HEK293 (cell line): Measurements from ENCODE around the gene ZBTB26.

ENCODE experiments used
- CTCF ChIA-PET: fragments of 350-600 bp; formaldehyde crosslinking; extraction: SDS; loops from one replicate; lab custom pipeline; 2021; ENCODE audit warnings: antibody characterized with exemption; lab: Yijun Ruan, JAX
- POLR2A ChIA-PET: fragments of 300-600 bp; formaldehyde crosslinking; extraction: SDS; loops from one replicate; lab custom pipeline; 2020; ENCODE audit warnings: antibody characterized with exemption, inconsistent platforms; lab: Yijun Ruan, JAX
- H3K27ac ChIP-seq: fragments of 200-500 bp; sonication (Bioruptor generic); 2 replicates; pipeline ENCODE4 v1.5.1; 2014; ENCODE audit warnings: low read depth, low read length, control low read depth, inconsistent platforms; ENCODE audit errors: extremely low read depth
- H3K36me3 ChIP-seq, 2 experiments: fragments of 200-500 bp in 1 of 2; sonication (Bioruptor generic) in 1 of 2; 1 replicate in 1 of 2; 2 replicates in 1 of 2; pipeline ENCODE4 v1.5.1; 2014 to 2017; ENCODE audit warnings: inconsistent platforms in 2 of 2, low read length in 2 of 2; ENCODE audit not compliant: control insufficient read depth in 2 of 2, insufficient read depth in 1 of 2
- H3K4me1 ChIP-seq: fragments of 200-500 bp; sonication (Bioruptor generic); 2 replicates; pipeline ENCODE4 v1.5.1; 2014; ENCODE audit warnings: mild to moderate bottlenecking, low read length, inconsistent platforms; ENCODE audit not compliant: control insufficient read depth, insufficient read depth
- H3K4me3 ChIP-seq: 2 replicates; pipeline ENCODE4 v1.5.1; 2011; ENCODE audit warnings: low read depth, mild to moderate bottlenecking, control low read depth, low read length, moderate library complexity
- H3K9me3 ChIP-seq: fragments of 200-500 bp; sonication (Bioruptor generic); 2 replicates; pipeline ENCODE4 v1.5.1; 2014; ENCODE audit warnings: low read depth, low read length, inconsistent platforms; ENCODE audit not compliant: control insufficient read depth, insufficient read depth
- PATZ1 ChIP-seq: fragments of 450-650 bp; formaldehyde crosslinking; IDR thresholded peaks from 2 replicates; pipeline ENCODE4 v1.5.1; 2016; ENCODE audit warnings: missing biosample characterization, missing genetic modification characterization
- PRDM6 ChIP-seq: fragments of 450-650 bp; formaldehyde crosslinking; IDR thresholded peaks from 2 replicates; pipeline ENCODE4 v1.5.1; 2017; ENCODE audit warnings: missing biosample characterization, missing genetic modification characterization
- YY2 ChIP-seq: fragments of 450-650 bp; formaldehyde crosslinking; IDR thresholded peaks from 2 replicates; pipeline ENCODE4 v1.5.1; 2016; ENCODE audit warnings: missing biosample characterization, missing genetic modification characterization
- ZEB2 ChIP-seq: fragments of 450-650 bp; formaldehyde crosslinking; IDR thresholded peaks from 2 replicates; pipeline ENCODE4 v1.5.1; 2016; ENCODE audit warnings: missing biosample characterization, missing genetic modification characterization
- ZNF132 ChIP-seq: fragments of 450-650 bp; formaldehyde crosslinking; IDR thresholded peaks from 2 replicates; pipeline ENCODE4 v1.5.1; 2017; ENCODE audit warnings: missing biosample characterization, missing genetic modification characterization, borderline replicate concordance
- ZNF169 ChIP-seq: fragments of 450-650 bp; formaldehyde crosslinking; IDR thresholded peaks from 2 replicates; pipeline ENCODE4 v1.5.1; 2016; ENCODE audit warnings: missing biosample characterization, missing genetic modification characterization
- ZNF350 ChIP-seq: fragments of 450-650 bp; formaldehyde crosslinking; IDR thresholded peaks from 2 replicates; pipeline ENCODE4 v1.5.0; 2017; ENCODE audit warnings: missing biosample characterization, mild to moderate bottlenecking, missing genetic modification characterization
- ZNF391 ChIP-seq: fragments of 450-650 bp; formaldehyde crosslinking; IDR thresholded peaks from 2 replicates; pipeline ENCODE4 v1.5.1; 2016; ENCODE audit warnings: low read depth, missing biosample characterization, missing genetic modification characterization, borderline replicate concordance
- ZNF416 ChIP-seq: fragments of 450-650 bp; formaldehyde crosslinking; IDR thresholded peaks from 2 replicates; pipeline ENCODE4 v1.5.1; 2016; ENCODE audit warnings: missing biosample characterization, missing genetic modification characterization
- ZNF426 ChIP-seq: fragments of 450-650 bp; formaldehyde crosslinking; IDR thresholded peaks from 2 replicates; pipeline ENCODE4 v1.5.1; 2017; ENCODE audit warnings: missing biosample characterization, missing genetic modification characterization, mild to moderate bottlenecking, inconsistent platforms, moderate library complexity
- ZNF510 ChIP-seq: fragments of 450-650 bp; formaldehyde crosslinking; IDR thresholded peaks from 2 replicates; pipeline ENCODE4 v1.5.1; 2018; ENCODE audit warnings: mild to moderate bottlenecking, missing genetic modification characterization, missing biosample characterization; ENCODE audit not compliant: insufficient replicate concordance
- ZNF560 ChIP-seq: fragments of 450-650 bp; formaldehyde crosslinking; IDR thresholded peaks from 2 replicates; pipeline ENCODE4 v1.5.1; 2017; ENCODE audit warnings: missing biosample characterization, missing genetic modification characterization, borderline replicate concordance
- ZNF561 ChIP-seq: fragments of 450-650 bp; IDR thresholded peaks from 2 replicates; pipeline ENCODE4 v1.5.1; 2018; ENCODE audit warnings: missing biosample characterization, missing genetic modification characterization, borderline replicate concordance
- ZNF658 ChIP-seq: fragments of 450-650 bp; formaldehyde crosslinking; IDR thresholded peaks from 2 replicates; pipeline ENCODE4; 2016; ENCODE audit warnings: missing biosample characterization, missing genetic modification characterization
- ZNF677 ChIP-seq: fragments of 450-650 bp; IDR thresholded peaks from 2 replicates; pipeline ENCODE4 v1.5.0; 2018; ENCODE audit warnings: missing biosample characterization, mild to moderate bottlenecking, missing genetic modification characterization, moderate library complexity
- ZNF692 ChIP-seq: fragments of 450-650 bp; formaldehyde crosslinking; IDR thresholded peaks from 2 replicates; pipeline ENCODE4 v1.5.1; 2016; ENCODE audit warnings: missing biosample characterization, missing genetic modification characterization
- ZNF701 ChIP-seq: fragments of 450-650 bp; formaldehyde crosslinking; IDR thresholded peaks from 2 replicates; pipeline ENCODE4 v1.5.1; 2016; ENCODE audit warnings: missing biosample characterization, missing genetic modification characterization
- ZNF843 ChIP-seq: fragments of 450-650 bp; formaldehyde crosslinking; IDR thresholded peaks from 2 replicates; pipeline ENCODE4 v1.5.1; 2016; ENCODE audit warnings: missing biosample characterization, missing genetic modification characterization
- ZSCAN16 ChIP-seq: fragments of 450-650 bp; formaldehyde crosslinking; IDR thresholded peaks from 2 replicates; pipeline ENCODE4 v1.5.1; 2016; ENCODE audit warnings: missing biosample characterization, missing genetic modification characterization
- ZSCAN4 ChIP-seq: fragments of 450-650 bp; formaldehyde crosslinking; IDR thresholded peaks from 2 replicates; pipeline ENCODE4 v1.5.1; 2017; ENCODE audit warnings: missing biosample characterization, missing genetic modification characterization
- TF ChIP-seq, protein P1 (sequence below): fragments of 450-650 bp; IDR thresholded peaks from 2 replicates; pipeline ENCODE4 v1.5.1; 2018; ENCODE audit warnings: missing biosample characterization, missing genetic modification characterization
- TF ChIP-seq, protein P2 (sequence below): fragments of 450-650 bp; formaldehyde crosslinking; IDR thresholded peaks from 2 replicates; pipeline ENCODE4 v1.5.1; 2016; ENCODE audit warnings: missing biosample characterization, missing genetic modification characterization
- TF ChIP-seq, protein P3 (sequence below): fragments of 450-650 bp; formaldehyde crosslinking; IDR thresholded peaks from 2 replicates; pipeline ENCODE4 v1.5.1; 2017; ENCODE audit warnings: missing biosample characterization, missing genetic modification characterization

The ZBTB26 gene

DNA sequence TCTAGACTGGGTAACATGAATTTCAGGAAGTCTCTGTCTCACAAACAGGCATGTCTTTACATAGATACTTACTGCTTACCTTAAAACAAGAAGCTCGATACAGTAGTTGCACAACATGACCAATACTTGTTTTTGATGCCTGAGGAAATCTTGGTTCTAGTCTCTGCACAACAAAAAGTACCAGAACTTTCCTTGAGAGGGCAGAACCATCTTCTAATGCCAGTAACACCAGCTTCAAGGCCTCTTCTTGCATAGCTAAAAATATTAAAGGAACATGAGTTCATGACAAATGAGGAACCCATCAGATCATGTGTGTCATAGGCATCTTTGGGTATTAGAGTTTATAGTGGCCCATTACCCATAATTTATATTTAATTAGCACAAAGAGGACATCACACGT is 48.2 kb downstream of the ZBTB26 start:
- no peak for TF ChIP-seq ZNF701 (tag by site-specific recombination)
- no peak for TF ChIP-seq ZNF658 (tag by site-specific recombination)
- TF ChIP-seq ZNF561: no peak
- TF ChIP-seq, protein P1, sequence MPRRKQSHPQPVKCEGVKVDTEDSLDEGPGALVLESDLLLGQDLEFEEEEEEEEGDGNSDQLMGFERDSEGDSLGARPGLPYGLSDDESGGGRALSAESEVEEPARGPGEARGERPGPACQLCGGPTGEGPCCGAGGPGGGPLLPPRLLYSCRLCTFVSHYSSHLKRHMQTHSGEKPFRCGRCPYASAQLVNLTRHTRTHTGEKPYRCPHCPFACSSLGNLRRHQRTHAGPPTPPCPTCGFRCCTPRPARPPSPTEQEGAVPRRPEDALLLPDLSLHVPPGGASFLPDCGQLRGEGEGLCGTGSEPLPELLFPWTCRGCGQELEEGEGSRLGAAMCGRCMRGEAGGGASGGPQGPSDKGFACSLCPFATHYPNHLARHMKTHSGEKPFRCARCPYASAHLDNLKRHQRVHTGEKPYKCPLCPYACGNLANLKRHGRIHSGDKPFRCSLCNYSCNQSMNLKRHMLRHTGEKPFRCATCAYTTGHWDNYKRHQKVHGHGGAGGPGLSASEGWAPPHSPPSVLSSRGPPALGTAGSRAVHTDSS (tag by site-specific recombination): no peak
- TF ChIP-seq ZNF843 (tag by site-specific recombination): no peak
- no peak for TF ChIP-seq ZNF560 (tag by site-specific recombination)
- no peak for TF ChIP-seq ZSCAN4 (tag by site-specific recombination)
- no peak for TF ChIP-seq ZNF391
- TF ChIP-seq ZNF350 (tag by site-specific recombination): no peak
- TF ChIP-seq ZNF677: no peak
- TF ChIP-seq ZNF692 (tag by site-specific recombination): no peak
- TF ChIP-seq, protein P2, sequence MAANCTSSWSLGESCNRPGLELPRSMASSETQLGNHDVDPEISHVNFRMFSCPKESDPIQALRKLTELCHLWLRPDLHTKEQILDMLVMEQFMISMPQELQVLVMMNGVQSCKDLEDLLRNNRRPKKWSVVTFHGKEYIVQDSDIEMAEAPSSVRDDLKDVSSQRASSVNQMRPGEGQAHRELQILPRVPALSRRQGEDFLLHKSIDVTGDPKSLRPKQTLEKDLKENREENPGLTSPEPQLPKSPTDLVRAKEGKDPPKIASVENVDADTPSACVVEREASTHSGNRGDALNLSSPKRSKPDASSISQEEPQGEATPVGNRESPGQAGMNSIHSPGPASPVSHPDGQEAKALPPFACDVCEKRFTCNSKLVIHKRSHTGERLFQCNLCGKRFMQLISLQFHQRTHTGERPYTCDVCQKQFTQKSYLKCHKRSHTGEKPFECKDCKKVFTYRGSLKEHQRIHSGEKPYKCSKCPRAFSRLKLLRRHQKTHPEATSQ: no peak
- TF ChIP-seq ZNF510 (tag by site-specific recombination): no peak
- ChIA-PET CTCF (interaction anchor here (0.6 to 1.4 kb wide), 3 partner anchors 8 to 467 kb away, joined by 3 read pairs; no protein-coding TSS in a partner anchor), POLR2A (no interaction called here)
- peaks cover 47 to 73% of the 10 kb centered on the region in 2 experiments for H3K36me3 ChIP-seq
- no peaks in the 10 kb centered on the region for H3K4me1 ChIP-seq
- no peaks in the 10 kb centered on the region for H3K9me3 ChIP-seq
- no peak overlapping the region for H3K4me3 ChIP-seq
- no peak overlapping the region for H3K27ac ChIP-seq

DNA sequence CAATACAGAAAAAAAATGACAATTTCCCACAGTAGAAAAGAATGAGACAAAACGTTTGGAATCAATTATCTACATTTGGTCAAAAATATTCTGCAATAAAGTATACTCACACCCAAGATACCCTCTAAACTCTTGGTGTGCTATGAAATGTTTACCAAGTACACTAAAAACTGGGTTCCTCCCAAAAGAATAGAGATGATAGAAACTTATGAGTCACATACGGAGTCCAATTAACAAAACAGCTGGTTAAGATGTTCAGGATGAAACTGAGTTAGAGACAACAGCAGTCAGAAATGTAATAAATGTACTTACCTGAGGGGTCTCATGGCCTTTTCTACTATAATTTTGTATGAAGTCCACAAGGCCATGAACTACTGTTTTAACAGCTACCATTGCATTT is 51.9 kb downstream of the ZBTB26 start:
- ChIA-PET POLR2A (no interaction called here), CTCF (interaction anchor here (0.6 kb wide), 1 partner anchor 373 kb away, joined by 3 read pairs; no protein-coding TSS in a partner anchor)
- no peaks in the 10 kb centered on the region for H3K4me1 ChIP-seq
- no peaks in the 10 kb centered on the region for H3K9me3 ChIP-seq
- peaks cover 54 to 88% of the 10 kb centered on the region in 2 experiments for H3K36me3 ChIP-seq
- H3K4me3 ChIP-seq: no peak overlapping the region
- no peak overlapping the region for H3K27ac ChIP-seq
- TF ChIP-seq ZNF426: no peak
- no peak for TF ChIP-seq ZNF843 (tag by site-specific recombination)
- TF ChIP-seq, protein P3, sequence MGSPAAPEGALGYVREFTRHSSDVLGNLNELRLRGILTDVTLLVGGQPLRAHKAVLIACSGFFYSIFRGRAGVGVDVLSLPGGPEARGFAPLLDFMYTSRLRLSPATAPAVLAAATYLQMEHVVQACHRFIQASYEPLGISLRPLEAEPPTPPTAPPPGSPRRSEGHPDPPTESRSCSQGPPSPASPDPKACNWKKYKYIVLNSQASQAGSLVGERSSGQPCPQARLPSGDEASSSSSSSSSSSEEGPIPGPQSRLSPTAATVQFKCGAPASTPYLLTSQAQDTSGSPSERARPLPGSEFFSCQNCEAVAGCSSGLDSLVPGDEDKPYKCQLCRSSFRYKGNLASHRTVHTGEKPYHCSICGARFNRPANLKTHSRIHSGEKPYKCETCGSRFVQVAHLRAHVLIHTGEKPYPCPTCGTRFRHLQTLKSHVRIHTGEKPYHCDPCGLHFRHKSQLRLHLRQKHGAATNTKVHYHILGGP (tag by site-specific recombination): no peak
- no peak for TF ChIP-seq ZSCAN16 (tag by site-specific recombination)
- no peak for TF ChIP-seq ZNF416 (tag by site-specific recombination)
- no peak for TF ChIP-seq PATZ1 (tag by site-specific recombination)
- no peak for TF ChIP-seq PRDM6 (tag by site-specific recombination)
- no peak for TF ChIP-seq ZEB2 (tag by site-specific recombination)
- TF ChIP-seq ZNF169 (tag by site-specific recombination): no peak
- TF ChIP-seq YY2 (tag by site-specific recombination): no peak
- no peak for TF ChIP-seq ZNF132
